GM12865 (cell line): ENCODE data around the gene FNDC10.
A peak's percentile ranks its signal among the peaks of the same experiment; 100 is the strongest.

Experiments
- DNase-seq: peaks from one replicate; pipeline ENCODE4 v3.0.0; 2010; ENCODE audit warnings: low read depth
- H3K4me3 ChIP-seq: 2 replicates; pipeline ENCODE4 v1.5.1; 2011; ENCODE audit warnings: mild to moderate bottlenecking, low read depth, low read length, control low read depth
- TF ChIP-seq, protein P1 (sequence below): IDR thresholded peaks from 2 replicates; pipeline ENCODE4 v1.5.1; 2011; ENCODE audit warnings: low read length, control low read depth, low read depth, inconsistent platforms; ENCODE audit not compliant: insufficient read depth; ENCODE audit errors: missing control alignments

FNDC10 gene

DNA sequence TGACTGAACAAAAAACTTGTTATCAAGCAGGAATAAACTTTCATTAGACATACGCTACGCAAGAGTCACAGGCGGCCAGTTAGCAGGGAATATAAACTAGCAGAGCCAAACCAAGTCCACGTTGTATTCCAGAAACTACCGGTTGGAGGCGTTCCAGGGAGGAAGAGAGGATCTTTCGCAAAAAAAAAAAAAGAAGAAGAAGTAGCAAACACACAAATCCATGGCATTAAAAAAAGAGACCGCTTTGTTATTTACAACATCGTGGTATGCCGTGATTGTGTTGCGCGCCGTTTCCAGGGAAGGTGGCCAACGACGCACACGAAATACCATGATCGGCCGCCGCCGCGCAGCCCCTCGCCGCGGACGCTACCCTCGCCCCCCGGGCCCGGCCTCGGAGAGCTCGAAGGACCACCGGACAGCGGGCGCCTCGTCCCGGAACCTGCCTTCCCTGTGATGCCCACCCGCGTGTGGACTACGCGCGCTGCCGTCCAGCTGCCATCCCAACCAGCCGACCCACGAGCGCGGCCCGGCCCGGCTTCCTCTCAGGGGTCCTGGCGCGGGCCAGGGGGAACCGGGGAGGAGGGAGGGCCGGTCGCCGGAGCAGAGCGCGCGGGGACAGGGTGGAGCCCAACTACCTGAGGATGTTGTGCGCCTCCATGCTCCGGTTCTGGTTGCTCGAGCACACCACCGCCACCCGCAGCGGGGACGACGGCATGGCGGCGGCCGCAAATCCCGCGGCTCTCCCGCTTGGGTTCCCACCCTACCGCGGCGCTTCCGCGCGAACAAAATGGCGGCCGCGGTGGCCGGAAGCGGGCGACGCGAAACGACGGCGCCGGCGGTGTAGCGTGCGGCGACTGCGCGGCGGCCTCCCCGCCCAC is 25.9 kb downstream of the FNDC10 start:
- peak; percentile 77 for DNase-seq

GRCh38 chr1:1569341-1569740 is 30.6 kb downstream of the FNDC10 start:
- DNase-seq, result no peak
- H3K4me3 ChIP-seq, result no peak overlapping the region
- TF ChIP-seq, protein P1, sequence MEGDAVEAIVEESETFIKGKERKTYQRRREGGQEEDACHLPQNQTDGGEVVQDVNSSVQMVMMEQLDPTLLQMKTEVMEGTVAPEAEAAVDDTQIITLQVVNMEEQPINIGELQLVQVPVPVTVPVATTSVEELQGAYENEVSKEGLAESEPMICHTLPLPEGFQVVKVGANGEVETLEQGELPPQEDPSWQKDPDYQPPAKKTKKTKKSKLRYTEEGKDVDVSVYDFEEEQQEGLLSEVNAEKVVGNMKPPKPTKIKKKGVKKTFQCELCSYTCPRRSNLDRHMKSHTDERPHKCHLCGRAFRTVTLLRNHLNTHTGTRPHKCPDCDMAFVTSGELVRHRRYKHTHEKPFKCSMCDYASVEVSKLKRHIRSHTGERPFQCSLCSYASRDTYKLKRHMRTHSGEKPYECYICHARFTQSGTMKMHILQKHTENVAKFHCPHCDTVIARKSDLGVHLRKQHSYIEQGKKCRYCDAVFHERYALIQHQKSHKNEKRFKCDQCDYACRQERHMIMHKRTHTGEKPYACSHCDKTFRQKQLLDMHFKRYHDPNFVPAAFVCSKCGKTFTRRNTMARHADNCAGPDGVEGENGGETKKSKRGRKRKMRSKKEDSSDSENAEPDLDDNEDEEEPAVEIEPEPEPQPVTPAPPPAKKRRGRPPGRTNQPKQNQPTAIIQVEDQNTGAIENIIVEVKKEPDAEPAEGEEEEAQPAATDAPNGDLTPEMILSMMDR, result no peak

More for the DNA sequence above, 25.9 kb downstream of the FNDC10 start:
- TF ChIP-seq, protein P1, result no peak
- peak overlapping the region; percentile 83 for H3K4me3 ChIP-seq

DNA sequence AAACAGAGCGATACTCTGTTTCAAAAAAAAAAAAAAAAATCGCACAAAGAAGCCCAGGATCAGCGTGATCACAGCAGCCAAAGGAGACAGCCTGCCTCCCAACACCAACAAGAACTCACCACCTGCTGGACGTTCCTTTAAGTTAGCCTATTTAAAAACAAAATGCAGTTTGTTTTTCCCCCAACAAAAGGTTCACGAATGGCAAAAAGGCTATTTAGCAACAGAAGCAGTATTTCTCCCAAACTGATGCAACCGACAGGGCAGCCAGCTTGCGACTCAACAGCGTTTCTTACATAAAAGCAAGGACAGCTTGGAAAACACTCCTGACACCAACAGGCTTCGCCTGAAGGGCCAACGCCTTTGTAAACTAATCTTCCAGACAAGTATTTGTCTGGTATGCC is 32.0 kb downstream of the FNDC10 start:
- TF ChIP-seq, protein P1, result no peak
- DNase-seq, result no peak
- no peak overlapping the region for H3K4me3 ChIP-seq

DNA sequence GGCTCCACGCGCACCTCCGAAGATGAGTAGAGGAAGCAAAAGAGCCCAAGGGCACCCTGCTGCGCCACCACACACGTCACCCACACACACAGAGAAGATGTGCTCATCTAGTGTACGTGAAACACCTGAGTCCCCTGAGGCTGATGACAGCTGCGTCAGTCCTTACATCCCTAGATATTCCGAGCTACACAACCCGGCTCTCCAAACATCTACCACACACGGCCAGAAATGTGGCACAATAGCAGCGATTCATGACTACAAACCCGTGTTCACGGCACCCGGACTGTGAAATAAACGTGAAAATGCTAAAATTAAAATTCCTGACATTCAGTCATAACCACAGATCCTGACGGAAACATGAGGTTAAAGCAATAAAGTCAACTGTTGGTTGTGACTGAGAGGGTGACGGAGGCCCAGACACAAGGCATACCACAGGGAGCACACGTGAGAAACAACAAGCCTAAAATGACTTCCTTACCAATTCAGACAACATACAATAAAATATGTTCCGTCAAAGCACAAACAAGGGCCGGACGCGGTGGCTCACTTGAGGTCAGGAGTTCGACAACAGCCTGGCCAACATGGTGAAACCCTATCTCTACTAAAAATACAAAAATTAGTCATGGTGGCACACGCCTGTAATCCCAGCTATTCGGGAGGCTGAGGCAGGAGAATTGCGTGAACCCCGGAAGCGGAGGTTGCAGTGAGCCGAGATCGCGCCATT is 32.6 kb downstream of the FNDC10 start:
- DNase-seq, result no peak
- TF ChIP-seq, protein P1, result no peak
- no peak overlapping the region for H3K4me3 ChIP-seq

DNA sequence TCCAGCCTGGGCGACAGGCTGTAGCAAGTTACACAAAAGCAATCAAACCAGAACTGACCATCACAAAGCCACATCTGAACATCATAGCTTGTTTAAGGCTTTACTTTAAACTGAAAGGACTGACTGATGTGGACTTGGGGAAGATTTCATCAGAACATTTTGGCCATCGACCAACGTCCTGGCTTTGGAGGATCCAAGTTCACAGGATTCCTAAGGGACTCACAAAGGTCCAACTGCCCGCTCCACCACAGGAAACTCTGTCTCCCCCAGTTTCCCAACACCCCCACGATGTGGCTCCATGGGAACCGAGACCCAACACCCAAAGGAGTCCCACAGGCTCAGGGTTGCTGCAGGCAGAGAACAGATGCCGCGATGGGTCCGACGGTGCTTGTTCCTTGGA is 34.6 kb downstream of the FNDC10 start:
- TF ChIP-seq, protein P1, result no peak
- no peak for DNase-seq

DNA sequence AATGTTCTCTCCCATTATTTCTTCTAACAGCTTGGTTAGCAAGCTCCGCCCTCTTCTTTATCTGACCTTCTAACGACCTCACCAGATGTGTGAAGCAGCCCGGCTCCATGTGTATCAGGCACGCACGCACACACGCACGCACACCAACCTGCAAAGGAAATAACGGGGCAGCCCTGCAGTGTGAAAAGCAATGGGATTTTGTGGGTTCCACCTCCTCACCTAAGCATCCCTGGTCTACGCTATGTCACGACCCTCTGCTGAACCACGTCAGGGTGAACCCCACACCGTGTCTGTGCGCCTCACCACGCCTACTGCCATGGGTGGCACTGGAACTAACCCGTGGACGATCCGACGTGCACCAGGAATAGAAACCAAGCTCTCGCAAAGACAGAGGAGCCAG is 35.7 kb downstream of the FNDC10 start:
- TF ChIP-seq, protein P1, result no peak
- no peak for DNase-seq

More for the DNA sequence above, 34.6 kb downstream of the FNDC10 start:
- H3K4me3 ChIP-seq, result no peak overlapping the region

DNA sequence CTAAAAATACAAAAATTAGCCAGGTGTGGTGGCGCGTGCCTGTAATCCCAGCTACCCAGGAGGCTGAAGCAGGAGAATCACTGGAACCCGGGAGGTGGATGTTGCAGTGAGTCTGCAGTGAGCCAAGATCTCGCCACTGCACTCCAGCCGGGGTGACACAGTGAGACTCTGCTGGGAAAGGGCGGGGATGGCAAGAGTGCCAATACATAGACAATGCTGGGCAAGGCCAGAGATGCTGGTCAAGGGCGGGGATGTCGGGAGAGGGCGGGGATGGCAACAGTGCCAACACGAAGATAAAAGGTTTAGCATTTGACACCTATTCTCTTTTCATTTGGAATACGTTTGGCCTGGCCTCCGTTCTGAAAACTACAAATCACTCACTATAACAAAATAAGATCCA is 36.2 kb downstream of the FNDC10 start:
- no peak for DNase-seq
- TF ChIP-seq, protein P1, result no peak
- no peak overlapping the region for H3K4me3 ChIP-seq

More for the DNA sequence above, 35.7 kb downstream of the FNDC10 start:
- no peak overlapping the region for H3K4me3 ChIP-seq
